ENCODE data around the gene ITGB4. TPM values are rescaled to one million over a fixed set of nuclear protein-coding genes. Genes with fewer than 3 reads are reported as not detected.

ITGB4 gene
- total and polyA plus RNA-seq, 2 of the 13 experiments (the other 11 are each of a cell fraction or from before 2014, with no cell fraction given): 6.9 to 14.5 TPM

DNA sequence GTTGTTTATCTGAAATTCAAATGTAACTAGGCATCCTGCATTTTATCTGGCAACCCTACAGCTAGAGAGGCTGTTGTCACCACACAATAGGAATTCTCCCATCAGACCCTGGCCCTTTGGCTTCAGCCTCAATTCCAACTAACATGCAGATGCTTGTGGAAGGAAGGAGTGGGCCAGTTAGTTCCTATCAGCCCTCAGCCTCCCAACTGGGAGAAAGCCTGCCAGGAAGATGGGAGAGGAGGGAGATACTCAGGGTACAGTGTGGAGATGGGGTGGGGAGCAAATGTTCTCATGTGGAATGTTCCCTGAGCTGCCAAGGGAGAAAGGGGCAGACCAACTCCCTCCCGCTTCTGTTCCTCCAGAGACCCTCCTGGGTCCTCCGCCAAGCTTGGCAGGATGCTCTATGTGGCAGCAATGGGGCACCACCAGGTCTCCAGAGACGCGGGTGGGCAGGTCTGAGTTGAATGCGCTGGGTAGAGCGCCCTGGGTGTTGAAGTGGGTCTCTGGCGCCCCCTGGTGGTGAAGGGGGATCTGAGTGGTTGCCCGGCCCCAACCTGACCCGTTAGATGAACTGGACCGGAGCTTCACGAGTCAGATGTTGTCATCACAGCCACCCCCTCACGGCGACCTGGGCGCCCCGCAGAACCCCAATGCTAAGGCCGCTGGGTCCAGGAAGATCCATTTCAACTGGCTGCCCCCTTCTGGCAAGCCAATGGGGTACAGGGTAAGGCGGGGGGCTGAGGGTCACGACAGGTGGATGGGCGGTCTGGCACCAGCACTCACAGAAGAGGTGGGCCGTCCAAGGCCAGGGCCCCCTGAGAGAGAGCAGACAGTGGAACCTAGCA, 28.5 kb downstream of the ITGB4 start (continued):
- TF ChIP-seq, protein P1, sequence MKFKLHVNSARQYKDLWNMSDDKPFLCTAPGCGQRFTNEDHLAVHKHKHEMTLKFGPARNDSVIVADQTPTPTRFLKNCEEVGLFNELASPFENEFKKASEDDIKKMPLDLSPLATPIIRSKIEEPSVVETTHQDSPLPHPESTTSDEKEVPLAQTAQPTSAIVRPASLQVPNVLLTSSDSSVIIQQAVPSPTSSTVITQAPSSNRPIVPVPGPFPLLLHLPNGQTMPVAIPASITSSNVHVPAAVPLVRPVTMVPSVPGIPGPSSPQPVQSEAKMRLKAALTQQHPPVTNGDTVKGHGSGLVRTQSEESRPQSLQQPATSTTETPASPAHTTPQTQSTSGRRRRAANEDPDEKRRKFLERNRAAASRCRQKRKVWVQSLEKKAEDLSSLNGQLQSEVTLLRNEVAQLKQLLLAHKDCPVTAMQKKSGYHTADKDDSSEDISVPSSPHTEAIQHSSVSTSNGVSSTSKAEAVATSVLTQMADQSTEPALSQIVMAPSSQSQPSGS (CRISPR knock-in tag; IDR thresholded peaks at IDR 0.05): 0 out of 2 replicates have a peak, but pooled peaks have one; percentile 40
- 0 out of 2 replicates have a peak, but pooled peaks have one; percentile 37 for TF ChIP-seq IRF2 (CRISPR knock-in tag; IDR thresholded peaks at IDR 0.05)
- no peak for TF ChIP-seq MEIS1 (CRISPR knock-in tag; IDR thresholded peaks at IDR 0.05; ENCODE audit: borderline replicate concordance)
- TF ChIP-seq, protein P2, sequence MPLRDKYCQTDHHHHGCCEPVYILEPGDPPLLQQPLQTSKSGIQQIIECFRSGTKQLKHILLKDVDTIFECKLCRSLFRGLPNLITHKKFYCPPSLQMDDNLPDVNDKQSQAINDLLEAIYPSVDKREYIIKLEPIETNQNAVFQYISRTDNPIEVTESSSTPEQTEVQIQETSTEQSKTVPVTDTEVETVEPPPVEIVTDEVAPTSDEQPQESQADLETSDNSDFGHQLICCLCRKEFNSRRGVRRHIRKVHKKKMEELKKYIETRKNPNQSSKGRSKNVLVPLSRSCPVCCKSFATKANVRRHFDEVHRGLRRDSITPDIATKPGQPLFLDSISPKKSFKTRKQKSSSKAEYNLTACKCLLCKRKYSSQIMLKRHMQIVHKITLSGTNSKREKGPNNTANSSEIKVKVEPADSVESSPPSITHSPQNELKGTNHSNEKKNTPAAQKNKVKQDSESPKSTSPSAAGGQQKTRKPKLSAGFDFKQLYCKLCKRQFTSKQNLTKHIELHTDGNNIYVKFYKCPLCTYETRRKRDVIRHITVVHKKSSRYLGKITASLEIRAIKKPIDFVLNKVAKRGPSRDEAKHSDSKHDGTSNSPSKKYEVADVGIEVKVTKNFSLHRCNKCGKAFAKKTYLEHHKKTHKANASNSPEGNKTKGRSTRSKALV (CRISPR knock-in tag; IDR thresholded peaks at IDR 0.05): 0 out of 2 replicates have a peak, but pooled peaks have one; percentile 38
- TF ChIP-seq, protein P3, sequence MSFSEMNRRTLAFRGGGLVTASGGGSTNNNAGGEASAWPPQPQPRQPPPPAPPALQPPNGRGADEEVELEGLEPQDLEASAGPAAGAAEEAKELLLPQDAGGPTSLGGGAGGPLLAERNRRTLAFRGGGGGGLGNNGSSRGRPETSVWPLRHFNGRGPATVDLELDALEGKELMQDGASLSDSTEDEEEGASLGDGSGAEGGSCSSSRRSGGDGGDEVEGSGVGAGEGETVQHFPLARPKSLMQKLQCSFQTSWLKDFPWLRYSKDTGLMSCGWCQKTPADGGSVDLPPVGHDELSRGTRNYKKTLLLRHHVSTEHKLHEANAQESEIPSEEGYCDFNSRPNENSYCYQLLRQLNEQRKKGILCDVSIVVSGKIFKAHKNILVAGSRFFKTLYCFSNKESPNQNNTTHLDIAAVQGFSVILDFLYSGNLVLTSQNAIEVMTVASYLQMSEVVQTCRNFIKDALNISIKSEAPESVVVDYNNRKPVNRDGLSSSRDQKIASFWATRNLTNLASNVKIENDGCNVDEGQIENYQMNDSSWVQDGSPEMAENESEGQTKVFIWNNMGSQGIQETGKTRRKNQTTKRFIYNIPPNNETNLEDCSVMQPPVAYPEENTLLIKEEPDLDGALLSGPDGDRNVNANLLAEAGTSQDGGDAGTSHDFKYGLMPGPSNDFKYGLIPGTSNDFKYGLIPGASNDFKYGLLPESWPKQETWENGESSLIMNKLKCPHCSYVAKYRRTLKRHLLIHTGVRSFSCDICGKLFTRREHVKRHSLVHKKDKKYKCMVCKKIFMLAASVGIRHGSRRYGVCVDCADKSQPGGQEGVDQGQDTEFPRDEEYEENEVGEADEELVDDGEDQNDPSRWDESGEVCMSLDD (CRISPR knock-in tag; IDR thresholded peaks at IDR 0.05; ENCODE audit: borderline replicate concordance): 0 out of 2 replicates have a peak, but pooled peaks have one; percentile 59
- peak; percentile 51; the same call in 1 of the 2 replicates for TF ChIP-seq GATAD2A (CRISPR knock-in tag; IDR thresholded peaks at IDR 0.05)
- TF ChIP-seq, protein P4, sequence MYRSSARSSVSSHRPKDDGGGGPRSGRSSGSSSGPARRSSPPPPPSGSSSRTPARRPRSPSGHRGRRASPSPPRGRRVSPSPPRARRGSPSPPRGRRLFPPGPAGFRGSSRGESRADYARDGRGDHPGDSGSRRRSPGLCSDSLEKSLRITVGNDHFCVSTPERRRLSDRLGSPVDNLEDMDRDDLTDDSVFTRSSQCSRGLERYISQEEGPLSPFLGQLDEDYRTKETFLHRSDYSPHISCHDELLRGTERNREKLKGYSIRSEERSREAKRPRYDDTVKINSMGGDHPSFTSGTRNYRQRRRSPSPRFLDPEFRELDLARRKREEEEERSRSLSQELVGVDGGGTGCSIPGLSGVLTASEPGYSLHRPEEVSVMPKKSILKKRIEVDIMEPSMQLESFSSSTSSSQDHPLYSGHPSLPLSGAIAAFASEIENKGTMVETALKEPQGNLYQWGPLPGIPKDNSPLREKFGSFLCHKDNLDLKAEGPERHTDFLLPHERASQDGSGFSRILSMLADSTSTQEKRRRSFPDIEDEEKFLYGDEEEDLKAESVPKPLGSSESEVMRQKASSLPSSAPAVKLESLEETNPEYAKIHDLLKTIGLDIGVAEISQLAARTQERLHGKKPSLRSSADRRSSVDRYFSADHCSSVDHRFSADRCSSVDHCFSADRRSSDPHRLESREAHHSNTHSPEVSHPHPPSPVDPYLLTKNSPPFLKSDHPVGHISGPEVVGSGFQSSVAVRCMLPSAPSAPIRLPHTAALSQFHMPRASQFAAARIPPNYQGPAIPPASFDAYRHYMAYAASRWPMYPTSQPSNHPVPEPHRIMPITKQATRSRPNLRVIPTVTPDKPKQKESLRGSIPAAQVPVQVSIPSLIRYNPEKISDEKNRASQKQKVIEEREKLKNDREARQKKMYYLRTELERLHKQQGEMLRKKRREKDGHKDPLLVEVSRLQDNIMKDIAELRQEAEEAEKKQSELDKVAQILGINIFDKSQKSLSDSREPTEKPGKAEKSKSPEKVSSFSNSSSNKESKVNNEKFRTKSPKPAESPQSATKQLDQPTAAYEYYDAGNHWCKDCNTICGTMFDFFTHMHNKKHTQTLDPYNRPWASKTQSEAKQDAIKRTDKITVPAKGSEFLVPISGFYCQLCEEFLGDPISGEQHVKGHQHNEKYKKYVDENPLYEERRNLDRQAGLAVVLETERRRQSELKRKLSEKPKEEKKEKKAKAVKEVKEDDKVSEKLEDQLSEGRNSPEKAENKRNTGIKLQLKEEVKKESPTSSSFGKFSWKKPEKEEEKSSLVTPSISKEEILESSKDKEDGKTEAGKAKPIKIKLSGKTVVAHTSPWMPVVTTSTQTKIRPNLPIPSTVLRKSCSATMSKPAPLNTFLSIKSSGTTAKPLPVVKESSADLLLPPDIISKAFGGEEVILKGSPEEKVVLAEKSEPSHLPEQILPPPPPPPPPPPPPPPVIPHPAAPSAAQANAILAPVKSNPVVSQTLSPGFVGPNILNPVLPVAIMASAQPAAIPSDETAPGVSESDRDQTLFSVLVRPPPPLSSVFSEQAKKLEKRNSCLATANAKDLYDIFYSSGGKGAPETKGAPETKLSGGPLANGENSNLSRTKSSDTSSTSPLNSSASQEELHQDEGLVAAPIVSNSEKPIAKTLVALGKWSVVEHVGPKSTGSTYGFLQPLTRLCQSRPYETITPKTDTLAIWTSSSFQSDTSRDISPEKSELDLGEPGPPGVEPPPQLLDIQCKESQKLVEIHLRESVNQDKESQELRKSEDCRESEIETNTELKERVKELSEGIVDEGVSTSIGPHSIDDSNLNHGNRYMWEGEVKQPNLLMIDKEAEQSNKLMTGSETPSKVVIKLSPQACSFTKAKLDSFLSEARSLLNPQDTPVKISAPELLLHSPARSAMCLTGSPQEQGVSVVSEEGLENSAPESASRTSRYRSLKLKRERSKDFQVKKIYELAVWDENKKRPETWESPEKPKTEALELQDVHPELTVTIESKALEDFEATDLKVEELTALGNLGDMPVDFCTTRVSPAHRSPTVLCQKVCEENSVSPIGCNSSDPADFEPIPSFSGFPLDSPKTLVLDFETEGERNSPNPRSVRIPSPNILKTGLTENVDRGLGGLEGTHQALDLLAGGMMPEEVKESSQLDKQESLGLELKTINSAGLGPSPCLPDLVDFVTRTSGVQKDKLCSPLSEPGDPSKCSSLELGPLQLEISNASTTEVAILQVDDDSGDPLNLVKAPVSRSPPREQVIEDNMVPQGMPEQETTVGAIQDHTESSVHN (CRISPR knock-in tag; IDR thresholded peaks at IDR 0.05): 0 out of 2 replicates have a peak, but pooled peaks have one; percentile 32
- peak; percentile 42 for TF ChIP-seq TAF15 (IDR thresholded peaks at IDR 0.05; ENCODE audit: low read depth, low read length, poor library complexity, severe bottlenecking)
- 0 out of 2 replicates have a peak, but pooled peaks have one; percentile 20 for TF ChIP-seq HHEX (CRISPR knock-in tag; IDR thresholded peaks at IDR 0.05)
- TF ChIP-seq, protein P5, sequence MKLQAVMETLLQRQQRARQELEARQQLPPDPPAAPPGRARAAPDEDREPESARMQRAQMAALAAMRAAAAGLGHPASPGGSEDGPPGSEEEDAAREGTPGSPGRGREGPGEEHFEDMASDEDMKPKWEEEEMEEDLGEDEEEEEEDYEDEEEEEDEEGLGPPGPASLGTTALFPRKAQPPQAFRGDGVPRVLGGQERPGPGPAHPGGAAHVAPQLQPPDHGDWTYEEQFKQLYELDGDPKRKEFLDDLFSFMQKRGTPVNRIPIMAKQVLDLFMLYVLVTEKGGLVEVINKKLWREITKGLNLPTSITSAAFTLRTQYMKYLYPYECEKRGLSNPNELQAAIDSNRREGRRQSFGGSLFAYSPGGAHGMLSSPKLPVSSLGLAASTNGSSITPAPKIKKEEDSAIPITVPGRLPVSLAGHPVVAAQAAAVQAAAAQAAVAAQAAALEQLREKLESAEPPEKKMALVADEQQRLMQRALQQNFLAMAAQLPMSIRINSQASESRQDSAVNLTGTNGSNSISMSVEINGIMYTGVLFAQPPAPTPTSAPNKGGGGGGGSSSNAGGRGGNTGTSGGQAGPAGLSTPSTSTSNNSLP (IDR thresholded peaks at IDR 0.05; ENCODE audit: low read depth, low read length): 0 out of 2 replicates have a peak, but pooled peaks have one; percentile 15
